H1 (cell line): ENCODE data around the gene PHC2. TPM values are rescaled to one million over a fixed set of nuclear protein-coding genes. Genes with fewer than 3 reads are reported as not detected.

Experiments used
- KDM4A ChIP-seq: IDR thresholded peaks from one replicate; pipeline ENCODE4 v1.7.1; 2012; ENCODE audit warnings: low read depth, mild to moderate bottlenecking, moderate library complexity, low read length, inconsistent platforms; ENCODE audit not compliant: severe bottlenecking
- polyA plus RNA-seq, 7 experiments: library from polyadenylated mRNA; depleted of rRNA in 3 of 7; stranded (reverse) in 5 of 7; unstranded in 2 of 7; fragments of >200 nt in 5 of 7; fragments of 200-250 nt in 2 of 7; gene quantifications; 1 replicate in 5 of 7; 2 replicates in 1 of 7; 4 replicates in 1 of 7; pipeline versions ENCODE4 v1.2.1 to v1.2.3, GENCODE V29; 2011 to 2013; ENCODE audit warnings: missing spikeins in 2 of 7, mixed read lengths in 2 of 7
- total RNA-seq: library from RNA; stranded (reverse); fragmentation: NEBNext Ultra II Directional; extraction: Animal tissue kit (Norgen Biotek cat#: 25700); gene quantifications from 2 replicates; pipeline ENCODE4 v1.2.1, GENCODE V29; 2021
- TF ChIP-seq, protein P1 (sequence below): IDR thresholded peaks from 2 replicates; pipeline ENCODE4 v1.6.1; 2012; ENCODE audit warnings: inconsistent platforms

Gene PHC2
- total and polyA plus RNA-seq, 2 of the 8 experiments (the other 6 are each of a cell fraction or from before 2014, with no cell fraction given): 5.6 to 14.2 TPM

DNA sequence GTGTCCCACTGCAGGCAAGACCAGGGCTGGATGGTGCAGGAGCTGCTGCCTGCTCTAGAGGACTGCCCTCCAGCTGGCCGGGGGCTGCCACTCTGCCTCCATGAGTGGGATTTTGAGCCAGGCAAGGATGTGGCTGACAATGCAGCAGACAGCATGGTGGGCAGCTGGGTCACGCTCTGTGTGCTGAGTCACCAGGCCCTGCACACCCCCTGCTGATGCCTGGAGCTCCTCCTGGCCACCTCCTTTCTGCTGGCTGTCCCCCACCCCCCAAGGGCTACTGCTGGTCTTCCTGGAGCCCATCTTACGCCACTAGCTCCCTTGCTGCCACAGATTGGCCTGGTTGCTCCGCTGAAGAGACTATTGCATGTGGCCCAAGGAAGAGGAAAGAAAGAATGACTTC, 37.6 kb upstream of the PHC2 start (continued):
- TF ChIP-seq, protein P1, sequence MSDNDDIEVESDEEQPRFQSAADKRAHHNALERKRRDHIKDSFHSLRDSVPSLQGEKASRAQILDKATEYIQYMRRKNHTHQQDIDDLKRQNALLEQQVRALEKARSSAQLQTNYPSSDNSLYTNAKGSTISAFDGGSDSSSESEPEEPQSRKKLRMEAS: no peak
- no peak for TF ChIP-seq KDM4A
